Measurements from ENCODE around the gene CTNNA2.

DNA sequence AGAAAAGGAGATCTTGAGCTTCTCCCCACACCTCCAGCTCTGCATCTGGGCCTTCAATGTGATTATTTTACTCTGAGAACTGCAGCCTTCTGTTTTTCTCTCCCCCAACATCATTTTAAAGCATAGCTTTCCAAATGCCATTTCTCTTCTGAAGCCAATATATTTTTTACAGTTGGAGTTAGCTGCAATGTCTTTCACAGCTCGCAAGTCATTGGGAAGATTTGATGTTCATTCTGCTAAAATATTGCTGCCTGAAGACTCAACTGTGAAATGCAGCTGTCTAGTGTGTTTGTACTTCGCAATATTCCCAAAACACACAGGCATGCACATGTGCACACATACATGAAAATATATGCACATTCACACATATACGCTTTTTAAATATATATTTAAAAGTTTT lies 496.4 kb downstream of the CTNNA2 start:
- TF ChIP-seq GATA2 (IDR thresholded peaks at IDR 0.05; ENCODE audit: low read depth, low read length): no peak
- TF ChIP-seq GATA3 (IDR thresholded peaks at IDR 0.05; ENCODE audit: low read depth, low read length): no peak

Measured in SH-SY5Y (cell line).